Breast epithelium (tissue), 4 donors: ENCODE data around the gene FASN. TPM values are rescaled to one million over a fixed set of nuclear protein-coding genes. Genes with fewer than 3 reads are reported as not detected.

Source experiments
- DNase-seq, 2 donors: peaks; one replicate each; pipeline ENCODE4 v3.0.0-alpha.2; 2019; ENCODE audit warnings: low spot score in 2 of 2
- H3K27ac ChIP-seq, 2 donors: fragments of 200-600 bp; sonication (generic) in 1 of 2; one replicate each; pipeline ENCODE4 v1.5.1; 2016 to 2019; ENCODE audit warnings: mild to moderate bottlenecking in 1 of 2
- H3K27me3 ChIP-seq, 2 donors: fragments of 200-600 bp; sonication (generic) in 1 of 2; one replicate each; pipeline versions ENCODE4 v1.5.1 to v1.6.0; 2017 to 2019; ENCODE audit warnings: control low read depth in 1 of 2, mild to moderate bottlenecking in 1 of 2
- H3K36me3 ChIP-seq: fragments of 200-600 bp; one replicate; pipeline ENCODE4 v1.5.1; 2019
- H3K4me1 ChIP-seq, 2 donors: fragments of 200-600 bp; sonication (generic); one replicate each; pipeline ENCODE4 v1.5.1; 2016 to 2019; ENCODE audit warnings: control low read depth in 1 of 2
- H3K4me3 ChIP-seq, 3 donors: fragments of 200-600 bp; sonication (generic); 1 replicate in 2 of 3; 2 replicates in 1 of 3; pipeline ENCODE4 v1.5.1; 2016 to 2019; ENCODE audit warnings: mild to moderate bottlenecking in 3 of 3, moderate library complexity in 2 of 3
- H3K9me3 ChIP-seq, 2 donors: fragments of 200-600 bp; sonication (generic) in 1 of 2; one replicate each; pipeline ENCODE4 v1.5.1; 2016 to 2019; ENCODE audit warnings: control low read depth in 1 of 2
- CTCF ChIP-seq, 3 donors: fragments of 450-650 bp; IDR thresholded peaks; one replicate each; pipeline ENCODE4 v1.5.1; 2016 to 2017; ENCODE audit warnings: antibody characterized with exemption in 3 of 3, mild to moderate bottlenecking in 3 of 3, moderate library complexity in 3 of 3
- POLR2A ChIP-seq: fragments of 450-650 bp; IDR thresholded peaks from one replicate; pipeline ENCODE4 v1.6.1; 2016; ENCODE audit warnings: antibody characterized with exemption, mild to moderate bottlenecking, moderate library complexity
- POLR2AphosphoS5 ChIP-seq, 3 donors: sonication (generic); formaldehyde crosslinking; IDR thresholded peaks; one replicate each; pipeline ENCODE4 v1.6.1; 2017; ENCODE audit warnings: antibody characterized with exemption in 3 of 3
- intact Hi-C: fragments of 100-400 bp; cut with DNase I; formaldehyde crosslinking; loops from one replicate; pipeline ENCODE4 v1.15.1; 2023; ENCODE audit warnings: low total_unique reads
- total RNA-seq, 3 donors: library from RNA; depleted of rRNA; stranded (reverse); fragments of >200 nt; gene quantifications; one replicate each; pipeline ENCODE4 v1.1.0, GENCODE V29; 2016

The FASN gene
- total RNA-seq, 3 donors from 2014 or later: 95.4 to 590 (median 98.6) TPM

- TF ChIP-seq POLR2A: no peak
- no peak for TF ChIP-seq POLR2AphosphoS5 (IDR thresholded peaks at IDR 0.05)
- no peak for TF ChIP-seq CTCF (IDR thresholded peaks at IDR 0.05)
- Histone ChIP-seq H3K9me3 (no peaks in the 10 kb centered on the region), H3K27me3 (no peaks in the 10 kb centered on the region), H3K36me3 (no peaks in the 10 kb centered on the region), H3K4me1 (no peaks in the 10 kb centered on the region), H3K27ac (no peak overlapping the region), H3K4me3 (no peak overlapping the region)
- intact Hi-C loops: no loop called here
- no peak for DNase-seq
Observed at GRCh38 chr17:82127315-82127595, 29.2 kb upstream of the FASN start.

GRCh38 chr17:82126556-82127314, 28.7 kb upstream of the FASN start:
- no peak for TF ChIP-seq POLR2A
- TF ChIP-seq POLR2AphosphoS5 (IDR thresholded peaks at IDR 0.05): no peak
- TF ChIP-seq CTCF (IDR thresholded peaks at IDR 0.05): no peak
- H3K27me3 ChIP-seq: no peaks in the 10 kb centered on the region

GRCh38 chr17:82124101-82124500, 26.1 kb upstream of the FASN start:
- no peak for TF ChIP-seq CTCF (IDR thresholded peaks at IDR 0.05)
- no peak for TF ChIP-seq POLR2A
- TF ChIP-seq POLR2AphosphoS5 (IDR thresholded peaks at IDR 0.05): no peak
- intact Hi-C loops: no loop called here
- Histone ChIP-seq H3K4me1 (no peaks in the 10 kb centered on the region), H3K36me3 (no peaks in the 10 kb centered on the region), H3K27ac (no peak overlapping the region), H3K4me3 (no peak overlapping the region), H3K9me3 (no peaks in the 10 kb centered on the region), H3K27me3 (no peaks in the 10 kb centered on the region)
- DNase-seq: no peak

More at GRCh38 chr17:82126556-82127314, 28.7 kb upstream of the FASN start:
- Histone ChIP-seq H3K36me3 (no peaks in the 10 kb centered on the region), H3K27ac (no peak overlapping the region), H3K4me1 (no peaks in the 10 kb centered on the region), H3K9me3 (no peaks in the 10 kb centered on the region), H3K4me3 (no peak overlapping the region)
- intact Hi-C loops: no loop called here
- no peak for DNase-seq

GRCh38 chr17:82121660-82122629, 23.9 kb upstream of the FASN start:
- DNase-seq: no peak
- intact Hi-C loops: no loop called here
- Histone ChIP-seq H3K27ac (no peak overlapping the region), H3K27me3 (no peaks in the 10 kb centered on the region), H3K4me3 (no peak overlapping the region), H3K36me3 (no peaks in the 10 kb centered on the region), H3K4me1 (no peaks in the 10 kb centered on the region), H3K9me3 (no peaks in the 10 kb centered on the region)
- no peak for TF ChIP-seq CTCF (IDR thresholded peaks at IDR 0.05)
- no peak for TF ChIP-seq POLR2AphosphoS5 (IDR thresholded peaks at IDR 0.05)

GRCh38 chr17:82121246-82121645, 23.2 kb upstream of the FASN start:
- intact Hi-C loops: no loop called here
- no peak for TF ChIP-seq POLR2A
- no peak for TF ChIP-seq POLR2AphosphoS5 (IDR thresholded peaks at IDR 0.05)
- TF ChIP-seq CTCF (IDR thresholded peaks at IDR 0.05): no peak
- H3K27ac ChIP-seq: no peak overlapping the region
- no peaks in the 10 kb centered on the region for H3K4me1 ChIP-seq
- H3K27me3 ChIP-seq: no peaks in the 10 kb centered on the region
- no peaks in the 10 kb centered on the region for H3K9me3 ChIP-seq
- DNase-seq: no peak
- no peaks in the 10 kb centered on the region for H3K36me3 ChIP-seq
- no peak overlapping the region for H3K4me3 ChIP-seq
